HEK293T (cell line): ENCODE results near the gene PM20D1.

Experiments
- ARNT ChIP-seq: fragments of 450-650 bp; IDR thresholded peaks from 2 replicates; pipeline ENCODE4 v1.6.1; 2017; ENCODE audit warnings: mild to moderate bottlenecking
- BHLHE40 ChIP-seq: fragments of 450-650 bp; IDR thresholded peaks from 2 replicates; pipeline ENCODE4 v1.6.1; 2016; ENCODE audit warnings: mild to moderate bottlenecking, moderate library complexity, borderline replicate concordance
- CTBP1 ChIP-seq: fragments of 450-650 bp; IDR thresholded peaks from 2 replicates; pipeline ENCODE4 v1.6.1; 2016; ENCODE audit warnings: borderline replicate concordance
- FOXA1 ChIP-seq: fragments of 450-650 bp; IDR thresholded peaks from 2 replicates; pipeline ENCODE4 v1.6.1; 2016; ENCODE audit warnings: mild to moderate bottlenecking
- FOXK2 ChIP-seq: fragments of 450-650 bp; IDR thresholded peaks from 2 replicates; pipeline ENCODE4 v1.6.1; 2016; ENCODE audit warnings: mild to moderate bottlenecking
- FOXM1 ChIP-seq: fragments of 450-650 bp; IDR thresholded peaks from 2 replicates; pipeline ENCODE4 v1.6.1; 2017; ENCODE audit warnings: mild to moderate bottlenecking, borderline replicate concordance
- L3MBTL2 ChIP-seq: fragments of 450-650 bp; conservative IDR thresholded peaks from 2 replicates; pipeline ENCODE4 v1.6.1; 2016; ENCODE audit warnings: mild to moderate bottlenecking
- NFRKB ChIP-seq: fragments of 450-650 bp; IDR thresholded peaks from 2 replicates; pipeline ENCODE4 v1.6.1; 2016; ENCODE audit warnings: mild to moderate bottlenecking, moderate library complexity
- SP1 ChIP-seq: fragments of 450-650 bp; IDR thresholded peaks from 2 replicates; pipeline ENCODE4 v1.6.1; 2017
- TARDBP ChIP-seq: fragments of 450-650 bp; IDR thresholded peaks from 2 replicates; pipeline ENCODE4 v1.6.1; 2016
- ZNF384 ChIP-seq: fragments of 450-650 bp; IDR thresholded peaks from 2 replicates; pipeline ENCODE4 v1.6.1; 2016
- TF ChIP-seq, protein P1 (sequence below): fragments of 450-650 bp; IDR thresholded peaks from 2 replicates; pipeline ENCODE4 v1.6.1; 2016

DNA sequence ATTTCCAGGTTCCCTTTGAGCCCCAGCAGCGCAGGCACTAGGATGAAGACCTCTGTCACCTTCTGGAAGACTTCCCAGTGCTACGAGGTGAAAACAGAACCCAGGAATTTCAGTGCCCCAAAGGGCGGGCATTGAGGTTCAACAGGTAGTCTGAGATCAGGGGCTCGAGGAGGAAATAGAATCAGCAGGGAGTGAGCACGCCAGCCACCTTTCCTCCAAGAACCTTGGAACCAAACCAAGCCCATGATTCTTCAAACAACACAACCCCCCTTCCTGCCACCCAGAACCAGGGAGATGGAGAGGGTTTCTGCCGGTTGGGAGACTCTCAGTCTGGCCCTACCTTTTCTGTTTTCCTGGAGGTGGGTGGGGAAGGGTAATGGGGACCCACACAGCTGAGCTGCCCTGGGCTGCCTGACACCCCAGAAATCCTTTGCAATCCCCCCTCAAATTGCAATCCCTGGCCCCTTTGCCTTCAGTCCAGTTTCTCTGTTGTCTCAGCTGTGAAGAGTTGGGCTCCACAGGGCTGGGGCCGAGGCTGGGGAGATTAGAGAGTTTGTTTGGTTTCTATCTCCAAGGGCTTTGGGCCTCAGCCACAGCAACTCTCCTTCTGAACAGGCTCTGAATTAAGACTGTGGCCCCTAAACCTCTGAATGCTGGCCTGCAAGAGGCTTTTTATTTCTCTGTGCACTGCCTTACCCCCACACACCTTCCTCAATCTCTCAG, 48.8 kb downstream of the PM20D1 start:
- TF ChIP-seq NFRKB (no peak), FOXK2 (no peak), FOXA1 (no peak), SP1 (no peak), BHLHE40 (no peak), CTBP1 (no peak), FOXM1 (no peak), TARDBP (no peak), L3MBTL2 (no peak), ZNF384 (no peak), ARNT (no peak)
- TF ChIP-seq, protein P1, sequence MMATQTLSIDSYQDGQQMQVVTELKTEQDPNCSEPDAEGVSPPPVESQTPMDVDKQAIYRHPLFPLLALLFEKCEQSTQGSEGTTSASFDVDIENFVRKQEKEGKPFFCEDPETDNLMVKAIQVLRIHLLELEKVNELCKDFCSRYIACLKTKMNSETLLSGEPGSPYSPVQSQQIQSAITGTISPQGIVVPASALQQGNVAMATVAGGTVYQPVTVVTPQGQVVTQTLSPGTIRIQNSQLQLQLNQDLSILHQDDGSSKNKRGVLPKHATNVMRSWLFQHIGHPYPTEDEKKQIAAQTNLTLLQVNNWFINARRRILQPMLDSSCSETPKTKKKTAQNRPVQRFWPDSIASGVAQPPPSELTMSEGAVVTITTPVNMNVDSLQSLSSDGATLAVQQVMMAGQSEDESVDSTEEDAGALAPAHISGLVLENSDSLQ = no peak
